Keratinocyte (primary cell): ENCODE data around the gene CPNE9.

Experiments
- EZH2 ChIP-seq: IDR thresholded peaks from one replicate; pipeline ENCODE4 v1.6.1; 2012; ENCODE audit warnings: inconsistent platforms, mild to moderate bottlenecking, low read length, moderate library complexity
- TF ChIP-seq, protein P1 (sequence below), 3 experiments: IDR thresholded peaks in 1 of 3; conservative IDR thresholded peaks in 1 of 3; optimal IDR thresholded peaks in 1 of 3; 2 replicates in 2 of 3; 3 replicates in 1 of 3; pipeline versions ENCODE3 to v1.5.1; 2011; ENCODE audit warnings: low read length in 3 of 3, mild to moderate bottlenecking in 3 of 3, moderate library complexity in 2 of 3, control low read depth in 1 of 3, inconsistent platforms in 1 of 3; ENCODE audit not compliant: insufficient read depth in 2 of 3; ENCODE audit errors: extremely low read depth in 1 of 3

- TF ChIP-seq EZH2 = no peak
- TF ChIP-seq, protein P1, sequence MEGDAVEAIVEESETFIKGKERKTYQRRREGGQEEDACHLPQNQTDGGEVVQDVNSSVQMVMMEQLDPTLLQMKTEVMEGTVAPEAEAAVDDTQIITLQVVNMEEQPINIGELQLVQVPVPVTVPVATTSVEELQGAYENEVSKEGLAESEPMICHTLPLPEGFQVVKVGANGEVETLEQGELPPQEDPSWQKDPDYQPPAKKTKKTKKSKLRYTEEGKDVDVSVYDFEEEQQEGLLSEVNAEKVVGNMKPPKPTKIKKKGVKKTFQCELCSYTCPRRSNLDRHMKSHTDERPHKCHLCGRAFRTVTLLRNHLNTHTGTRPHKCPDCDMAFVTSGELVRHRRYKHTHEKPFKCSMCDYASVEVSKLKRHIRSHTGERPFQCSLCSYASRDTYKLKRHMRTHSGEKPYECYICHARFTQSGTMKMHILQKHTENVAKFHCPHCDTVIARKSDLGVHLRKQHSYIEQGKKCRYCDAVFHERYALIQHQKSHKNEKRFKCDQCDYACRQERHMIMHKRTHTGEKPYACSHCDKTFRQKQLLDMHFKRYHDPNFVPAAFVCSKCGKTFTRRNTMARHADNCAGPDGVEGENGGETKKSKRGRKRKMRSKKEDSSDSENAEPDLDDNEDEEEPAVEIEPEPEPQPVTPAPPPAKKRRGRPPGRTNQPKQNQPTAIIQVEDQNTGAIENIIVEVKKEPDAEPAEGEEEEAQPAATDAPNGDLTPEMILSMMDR (optimal IDR thresholded peaks at IDR 0.05 in 1 of 3, IDR thresholded peaks at IDR 0.05 in 1 of 3, conservative IDR thresholded peaks at IDR 0.05 in 1 of 3; ENCODE audit: extremely low read depth in 1 of 3, insufficient read depth in 2 of 3, low read length in 3 of 3) = no peak
Measured at GRCh38 chr3:9717563-9717962, 13.9 kb downstream of the CPNE9 start.
